Ovary (tissue), 3 donors: ENCODE results near the gene VIM.

Source experiments
- CTCF ChIP-seq, 3 donors: fragments of 450-650 bp in 2 of 3; fragments of 200-600 bp in 1 of 3; IDR thresholded peaks; one replicate each; pipeline versions ENCODE4 v1.5.1 to v1.8.0; 2016 to 2022; ENCODE audit warnings: antibody characterized with exemption in 3 of 3, mild to moderate bottlenecking in 1 of 3
- POLR2A ChIP-seq: fragments of 450-650 bp; IDR thresholded peaks from one replicate; pipeline ENCODE4 v1.6.1; 2017; ENCODE audit warnings: antibody characterized with exemption, mild to moderate bottlenecking, moderate library complexity
- donor health status: DM: no; HTN: no; CAD: no.

- TF ChIP-seq CTCF (IDR thresholded peaks at IDR 0.05): no peak
- TF ChIP-seq POLR2A: no peak
These were observed 11.1 kb upstream of the VIM start for GRCh38 chr10:17216901-17217395.
